ENCODE data around the gene ELK4. TPM values are rescaled to one million over a fixed set of nuclear protein-coding genes. Genes with fewer than 3 reads are reported as not detected.

Gene ELK4
- total and polyA plus RNA-seq, 2 of the 4 experiments (the other 2 are of a cell fraction) = 4.6 to 11.3 TPM

- Histone ChIP-seq H3K4me3 (ENCODE audit: insufficient read depth, low read depth, low read length) (no peak overlapping the region), H3K4ac (ENCODE audit: low read depth, low read length) (no peak overlapping the region), H2BK20ac (ENCODE audit: low read depth, low read length) (no peak overlapping the region), H2AK5ac (ENCODE audit: low read depth, low read length) (no peak overlapping the region), H3K14ac (replicated peaks; ENCODE audit: low read depth, low read length) (no peak overlapping the region), H2BK120ac (ENCODE audit: low read depth, low read length) (no peak overlapping the region), H4K5ac (ENCODE audit: low read depth, low read length) (no peak overlapping the region), H2BK15ac (ENCODE audit: low read depth, low read length) (no peak overlapping the region), H3K4me1 (ENCODE audit: control insufficient read depth, insufficient read depth, low read length) (peaks cover 6% of the 10 kb centered on the region; the same call in 1 of the 2 replicates), H3K9me1 (ENCODE audit: insufficient read depth, low read length) (peaks cover 3% of the 10 kb centered on the region; the same call in 1 of the 2 replicates), H3K23ac (ENCODE audit: low read depth, low read length) (no peak overlapping the region), H2BK5ac (ENCODE audit: low read depth, low read length, poor library complexity, severe bottlenecking) (no peak overlapping the region), H2AK9ac (replicated peaks; ENCODE audit: low read depth, low read length, poor library complexity) (no peak overlapping the region), H4K91ac (ENCODE audit: insufficient read depth, low read depth, low read length) (no peak overlapping the region), H3K36me3 (ENCODE audit: control insufficient read depth, insufficient read depth, low read length) (no peaks in the 10 kb centered on the region), H3K9ac (ENCODE audit: low read depth, low read length) (no peak overlapping the region), H3K9me3 (ENCODE audit: control insufficient read depth, insufficient read depth, low read length) (no peaks in the 10 kb centered on the region), H4K8ac (ENCODE audit: low read depth in 2 of 2, low read length in 2 of 2) (no peak overlapping the region), H3K56ac (ENCODE audit: extremely low read depth, insufficient read depth, low read length) (no peak overlapping the region), H3K18ac (ENCODE audit: low read depth, low read length) (no peak overlapping the region), H3K4me2 (ENCODE audit: low read depth, low read length) (no peak overlapping the region), H3K79me1 (ENCODE audit: low read depth in 1 of 2, low read length in 2 of 2) (no peaks in the 10 kb centered on the region), H2AFZ (replicated peaks; ENCODE audit: low read length, poor library complexity) (peak overlapping the region; percentile 43), H3K27ac (ENCODE audit: insufficient read depth, low read length) (no peak overlapping the region), H3K27me3 (ENCODE audit: control insufficient read depth, insufficient read depth, low read length) (peaks cover 78% of the 10 kb centered on the region), H4K20me1 (ENCODE audit: insufficient read depth, low read length) (no peaks in the 10 kb centered on the region; the same call in 1 of the 2 replicates)
- ChIA-PET CTCF (interaction anchor here (0.6 kb wide), 1 partner anchor 12 kb away, joined by 3 read pairs; no protein-coding TSS in a partner anchor), POLR2A (ENCODE audit: unreplicated experiment) (no interaction called here)
- dilution Hi-C loops (cut with HindIII; ENCODE audit: low sequenced_read_pairs, unreplicated experiment) = no loop called here
- DNase-seq (no peak), ATAC-seq (ENCODE audit: low read depth) (no peak)
- TF ChIP-seq CHD1 (IDR thresholded peaks at IDR 0.05; ENCODE audit: low read depth, low read length) (no peak), MAFK (IDR thresholded peaks at IDR 0.05; ENCODE audit: low read depth, low read length) (no peak), RFX5 (IDR thresholded peaks at IDR 0.05; ENCODE audit: low read depth, low read length) (no peak), RCOR1 (IDR thresholded peaks at IDR 0.05; ENCODE audit: insufficient replicate concordance, low read length) (no peak), MXI1 (IDR thresholded peaks at IDR 0.05; ENCODE audit: borderline replicate concordance, low read depth, low read length) (no peak), POLR2A (IDR thresholded peaks at IDR 0.05; ENCODE audit: low read depth, low read length) (no peak), MAZ (IDR thresholded peaks at IDR 0.05; ENCODE audit: borderline replicate concordance, low read depth, low read length) (no peak)
- intact Hi-C loops (cut with micrococcal nuclease) = no loop called here
- WGBS, 2 experiments (ENCODE audit: extremely low coverage in 2 of 2, insufficient read length in 1 of 2) = 86% methylated on average over 7 of the region's 12 CpGs; no CpG with 5 or more reads in 1 of the 2 experiments
- no TSS peak for BruUV-seq (replicated peaks)
- in situ Hi-C loops (cut with MboI; ENCODE audit: low sequenced_read_pairs) = no loop called here
Measured at GRCh38 chr1:205579711-205580110, 52.1 kb downstream of the ELK4 start.
